OCI-LY3 (cell line): ENCODE measurements around the gene TROAP.
"Not testable (repeated sequence)": the region's sequence is repeated elsewhere in the genome, so short reads cannot be mapped to it uniquely, and the experiment has no call there.

Experiments used
- H2AFZ ChIP-seq: fragments of 200-600, 300-600 bp; shearing (Covaris generic); 2 replicates; pipeline ENCODE4 v1.6.0; 2014; ENCODE audit warnings: antibody characterized with exemption, low read depth, low read length
- H3K27ac ChIP-seq: fragments of 200-600, 300-600 bp; sonication (generic); 2 replicates; pipeline ENCODE4 v1.5.1; 2014; ENCODE audit warnings: mild to moderate bottlenecking, low read length, moderate library complexity, mixed read lengths
- H3K27me3 ChIP-seq: fragments of 200-600, 300-600 bp; sonication (generic); 2 replicates; pipeline ENCODE4 v1.6.1; 2014; ENCODE audit warnings: low read depth, low read length, mixed read lengths
- H3K36me3 ChIP-seq: fragments of 200-600, 300-600 bp; sonication (generic); replicated peaks from 2 replicates; pipeline ENCODE3; 2014; ENCODE audit warnings: low read depth, low read length, mixed read lengths
- H3K4me1 ChIP-seq: fragments of 300-600, 200-600 bp; sonication (generic); 2 replicates; pipeline ENCODE4 v1.6.1; 2014; ENCODE audit warnings: low read length, mixed read lengths
- H3K4me2 ChIP-seq: fragments of 200-600, 300-600 bp; sonication (generic); 2 replicates; pipeline ENCODE4 v1.6.1; 2014; ENCODE audit warnings: low read length, mixed read lengths
- H3K4me3 ChIP-seq: fragments of 300-600, 200-600 bp; sonication (generic); 2 replicates; pipeline ENCODE4 v1.5.1; 2014; ENCODE audit warnings: antibody characterized with exemption, mild to moderate bottlenecking, low read length, moderate library complexity
- H3K79me2 ChIP-seq: fragments of 300-600, 200-600 bp; shearing (Covaris generic); 2 replicates; pipeline ENCODE4 v1.6.1; 2014; ENCODE audit warnings: mild to moderate bottlenecking, low read length, mixed read lengths
- H3K9ac ChIP-seq: fragments of 300-600, 200-600 bp; shearing (Covaris generic); 2 replicates; pipeline ENCODE4 v1.6.0; 2014; ENCODE audit warnings: mild to moderate bottlenecking, low read length, moderate library complexity
- H3K9me3 ChIP-seq: fragments of 200-600, 300-600 bp; shearing (Covaris generic); 2 replicates; pipeline ENCODE4 v1.6.1; 2014; ENCODE audit warnings: low read length, mixed read lengths; ENCODE audit not compliant: insufficient read depth
- H4K20me1 ChIP-seq: fragments of 200-600, 300-600 bp; sonication (generic); 2 replicates; pipeline ENCODE4 v1.6.1; 2016; ENCODE audit warnings: low read length, mixed read lengths; ENCODE audit not compliant: insufficient read depth
- CTCF ChIP-seq: fragments of 200-600, 300-600 bp; sonication (generic); IDR thresholded peaks from 2 replicates; pipeline ENCODE4 v1.5.1; 2014; ENCODE audit warnings: antibody characterized with exemption, low read length, low read depth
- EZH2phosphoT487 ChIP-seq: fragments of 200-600 bp; shearing (Covaris generic); IDR thresholded peaks from 2 replicates; pipeline ENCODE4 v1.6.1; 2018; ENCODE audit warnings: antibody characterized with exemption, mixed run types, low read depth

The TROAP gene

GRCh38 chr12:49276304-49277290, 46.5 kb upstream of the TROAP start:
- no peak overlapping the region for H3K9ac ChIP-seq
- 0 out of 2 replicates have a peak, but pooled peaks cover 3% of the 10 kb centered on the region for H3K4me1 ChIP-seq
- no peak overlapping the region for H3K4me2 ChIP-seq
- H3K79me2 ChIP-seq = no peaks in the 10 kb centered on the region
- H3K36me3 ChIP-seq = peaks cover 19% of the 10 kb centered on the region
- TF ChIP-seq EZH2phosphoT487 = no peak
- no peak for TF ChIP-seq CTCF
- no peak overlapping the region for H3K27ac ChIP-seq
- no peaks in the 10 kb centered on the region for H3K9me3 ChIP-seq
- H3K4me3 ChIP-seq = no peak overlapping the region
- H4K20me1 ChIP-seq = peaks cover under 1% of the 10 kb centered on the region
- no peaks in the 10 kb centered on the region for H3K27me3 ChIP-seq
- H2AFZ ChIP-seq = no peak overlapping the region

GRCh38 chr12:49277466-49277865, 45.6 kb upstream of the TROAP start:
- H3K9me3 ChIP-seq = no peaks in the 10 kb centered on the region
- no peak for TF ChIP-seq CTCF
- no peak for TF ChIP-seq EZH2phosphoT487
- H3K4me3 ChIP-seq = no peak overlapping the region
- no peaks in the 10 kb centered on the region; the same call in 1 of the 2 replicates for H4K20me1 ChIP-seq
- no peak overlapping the region for H3K9ac ChIP-seq
- 0 out of 2 replicates have a peak, but pooled peaks cover 3% of the 10 kb centered on the region for H3K4me1 ChIP-seq
- no peak overlapping the region for H3K4me2 ChIP-seq
- H3K27me3 ChIP-seq = no peaks in the 10 kb centered on the region
- H2AFZ ChIP-seq = no peak overlapping the region
- H3K79me2 ChIP-seq = no peaks in the 10 kb centered on the region
- H3K36me3 ChIP-seq = peaks cover 15% of the 10 kb centered on the region
- no peak overlapping the region for H3K27ac ChIP-seq

- H4K20me1 ChIP-seq = no peaks in the 10 kb centered on the region; the same call in 1 of the 2 replicates
- peak overlapping the region; percentile 63 for H2AFZ ChIP-seq
- H3K4me2 ChIP-seq = peak overlapping the region; percentile 10
- peaks cover 3% of the 10 kb centered on the region for H3K36me3 ChIP-seq
- no peak for TF ChIP-seq CTCF
- no peak for TF ChIP-seq EZH2phosphoT487
- no peak overlapping the region for H3K4me3 ChIP-seq
- no peaks in the 10 kb centered on the region for H3K9me3 ChIP-seq
- no peak overlapping the region for H3K9ac ChIP-seq
- no peaks in the 10 kb centered on the region for H3K27me3 ChIP-seq
- 0 out of 2 replicates have a peak, but pooled peaks cover 3% of the 10 kb centered on the region for H3K4me1 ChIP-seq
- H3K27ac ChIP-seq = no peak overlapping the region
- no peaks in the 10 kb centered on the region for H3K79me2 ChIP-seq
These were observed 43.3 kb upstream of the TROAP start for GRCh38 chr12:49279706-49280159.

- not testable (repeated sequence) for H3K27me3 ChIP-seq, H2AFZ ChIP-seq, H3K79me2 ChIP-seq, H3K36me3 ChIP-seq, H3K9me3 ChIP-seq, H3K4me2 ChIP-seq, H3K4me1 ChIP-seq, H3K9ac ChIP-seq, H3K4me3 ChIP-seq, H4K20me1 ChIP-seq, H3K27ac ChIP-seq
These were observed 42.5 kb upstream of the TROAP start for GRCh38 chr12:49280545-49280944.
